A549 (cell line): ENCODE data around the gene SYCP2. TPM values are rescaled to one million over a fixed set of nuclear protein-coding genes. Genes with fewer than 3 reads are reported as not detected.

Experiments
- ATAC-seq, 2 experiments: fragments of 200-7000 bp in 1 of 2; fragments of >200 bp in 1 of 2; cut with Nextera tagmentation in 1 of 2; cut with Tn5 transposase in 1 of 2; 3 replicates each; pipeline versions ENCODE4 v1.8.0 to v1.9.1; 2018 to 2020; ENCODE audit warnings: mild to moderate bottlenecking in 1 of 2, moderate library complexity in 1 of 2
- CTCF ChIA-PET: fragments of 300-600 bp; sonication (Branson Sonifier 250); formaldehyde crosslinking; extraction: SDS; loops from one replicate; lab custom pipeline; 2021; ENCODE audit warnings: antibody characterized with exemption, inconsistent platforms; lab: Yijun Ruan, JAX
- POLR2A ChIA-PET: fragments of 350-600 bp; formaldehyde crosslinking; extraction: SDS; loops from one replicate; lab custom pipeline; 2021; ENCODE audit warnings: antibody characterized with exemption, inconsistent platforms; lab: Yijun Ruan, JAX
- DNase-seq, 2 experiments: peaks; one replicate each; pipeline versions ENCODE4 v3.0.0 to v3.0.0-alpha.2; 2011 to 2016; ENCODE audit warnings: low read depth in 1 of 2, low spot score in 1 of 2
- FAIRE-seq: peaks from 2 replicates; lab custom pipeline; 2011; peaks lifted over from hg19 to GRCh38; lab: Jason Lieb, UNC
- H3K27ac ChIP-seq, 2 experiments: fragments of >200 bp; sonication (Bioruptor Twin); formaldehyde crosslinking; 3 replicates each; pipeline ENCODE4 v1.5.1; 2016 to 2017
- H3K4me1 ChIP-seq: fragments of >200 bp; sonication (Bioruptor Twin); formaldehyde crosslinking; 3 replicates; pipeline ENCODE4 v1.6.1; 2016
- H3K4me2 ChIP-seq: fragments of >200 bp; sonication (Bioruptor Twin); formaldehyde crosslinking; 3 replicates; pipeline ENCODE4 v1.6.1; 2016
- H3K4me3 ChIP-seq: fragments of >200 bp; sonication (Bioruptor Twin); formaldehyde crosslinking; 3 replicates; pipeline ENCODE4 v1.5.1; 2016
- H3K9me3 ChIP-seq: fragments of >200 bp; sonication (Bioruptor Twin); formaldehyde crosslinking; 3 replicates; pipeline ENCODE4 v1.6.1; 2016
- BCL3 ChIP-seq: fragments of >200 bp; sonication (Bioruptor Twin); formaldehyde crosslinking; IDR thresholded peaks from 3 replicates; pipeline ENCODE4 v1.6.1; 2016
- CHD2 ChIP-seq: fragments of 150-350 bp; IDR thresholded peaks from 2 replicates; pipeline ENCODE4 v1.6.1; 2014; ENCODE audit warnings: low read length; ENCODE audit not compliant: partially characterized antibody
- CTCF ChIP-seq: fragments of >200 bp; sonication (Bioruptor Twin); formaldehyde crosslinking; IDR thresholded peaks from 3 replicates; pipeline ENCODE4 v1.5.1; 2016
- E2F6 ChIP-seq: IDR thresholded peaks from 2 replicates; pipeline ENCODE4 v1.6.1; 2012; ENCODE audit warnings: low read depth, borderline replicate concordance
- EHMT2 ChIP-seq: fragments of 200-600 bp; sonication (generic); IDR thresholded peaks from 2 replicates; pipeline ENCODE4 v1.6.1; 2016; ENCODE audit warnings: antibody characterized with exemption, low read depth, mild to moderate bottlenecking, moderate library complexity
- EP300 ChIP-seq, 2 experiments: fragments of >200 bp; sonication (Bioruptor Twin); formaldehyde crosslinking; IDR thresholded peaks; 2 replicates in 1 of 2; 3 replicates in 1 of 2; pipeline ENCODE4 v1.6.1; 2016 to 2017
- FOSB ChIP-seq: fragments of 250-450 bp; sonication (Bioruptor Pico); IDR thresholded peaks from 2 replicates; pipeline ENCODE4 v1.5.0; 2020; ENCODE audit warnings: mild to moderate bottlenecking, moderate library complexity
- HES2 ChIP-seq: fragments of >200 bp; sonication (Bioruptor Twin); formaldehyde crosslinking; IDR thresholded peaks from 2 replicates; pipeline ENCODE4 v1.6.1; 2016
- HMGXB4 ChIP-seq: fragments of 250-450 bp; sonication (Bioruptor Pico); IDR thresholded peaks from 2 replicates; pipeline ENCODE4 v1.5.0; 2021; ENCODE audit warnings: mild to moderate bottlenecking, moderate library complexity, borderline replicate concordance
- JUNB ChIP-seq: fragments of >200 bp; sonication (Bioruptor Twin); formaldehyde crosslinking; IDR thresholded peaks from 2 replicates; pipeline ENCODE4 v1.6.1; 2016
- KDM1A ChIP-seq: fragments of 200-600 bp; sonication (generic); IDR thresholded peaks from 2 replicates; pipeline ENCODE4 v1.6.1; 2016; ENCODE audit warnings: low read depth, mild to moderate bottlenecking
- MAZ ChIP-seq: fragments of 150-350 bp; IDR thresholded peaks from 2 replicates; pipeline ENCODE4 v1.6.1; 2014; ENCODE audit warnings: antibody characterized with exemption, low read depth, low read length, borderline replicate concordance
- NPAS2 ChIP-seq: fragments of 250-450 bp; sonication (Bioruptor Pico); IDR thresholded peaks from 2 replicates; pipeline ENCODE4 v1.8.0; 2022; ENCODE audit warnings: mild to moderate bottlenecking, moderate library complexity, borderline replicate concordance
- NR3C1 ChIP-seq: fragments of >200 bp; sonication (Bioruptor Twin); formaldehyde crosslinking; IDR thresholded peaks from 3 replicates; pipeline ENCODE4 v1.6.1; 2017
- POLR2A ChIP-seq: IDR thresholded peaks from 2 replicates; pipeline ENCODE4 v1.6.1; 2012; ENCODE audit warnings: mild to moderate bottlenecking, low read length
- POLR2AphosphoS2 ChIP-seq: conservative IDR thresholded peaks from 2 replicates; pipeline ENCODE4 v1.6.1; 2012; ENCODE audit warnings: low read length, improper control_type of control experiment, inconsistent platforms
- SREBF2 ChIP-seq: fragments of 450-650 bp; IDR thresholded peaks from 2 replicates; pipeline ENCODE4 v1.6.1; 2014; ENCODE audit warnings: mild to moderate bottlenecking, moderate library complexity
- TP53 ChIP-seq: fragments of 250-450 bp; sonication (Bioruptor Pico); IDR thresholded peaks from 2 replicates; pipeline ENCODE4 v1.5.0; 2021; ENCODE audit warnings: mild to moderate bottlenecking, moderate library complexity
- USF2 ChIP-seq: fragments of 450-650 bp; IDR thresholded peaks from 2 replicates; pipeline ENCODE4 v1.6.1; 2014; ENCODE audit warnings: antibody characterized with exemption
- ZNF302 ChIP-seq: fragments of 250-450 bp; sonication (Bioruptor Pico); IDR thresholded peaks from 2 replicates; pipeline ENCODE4 v1.9.0; 2021; ENCODE audit warnings: inconsistent platforms, mild to moderate bottlenecking, moderate library complexity
- WGBS: methylation state at CpG from one replicate; pipeline ENCODE4 v1.1.6; 2017; ENCODE audit errors: missing lambda C conversion rate; 5-methylcytosine and 5-hydroxymethylcytosine counted together
- polyA plus RNA-seq, 4 experiments: library from polyadenylated mRNA; depleted of rRNA in 3 of 4; stranded (reverse); fragments of >200 nt; fragmentation: RNase III in 1 of 4; extraction: RNeasy Plus Mini Kit Qiagen cat#74134 plus additional on column Dnase treatment in 1 of 4; gene quantifications; 2 replicates in 3 of 4; 3 replicates in 1 of 4; pipeline ENCODE4 v1.2.3, GENCODE V29; 2011 to 2017

SYCP2 gene
- polyA plus RNA-seq, 2 of the 4 experiments (the other 2 are of a cell fraction) = 0.52 to 2.1 TPM

GRCh38 chr20:59902470-59902869, 31.0 kb downstream of the SYCP2 start:
- 78% methylated on average over 3 of the region's 3 CpGs for WGBS
- ATAC-seq (no peak), FAIRE-seq (no peak), DNase-seq (no peak)
- ChIA-PET CTCF (interaction anchor here (2.5 kb wide), 1 partner anchor 32 kb away, joined by 7 read pairs; no protein-coding TSS in a partner anchor), POLR2A (no interaction called here)
- Histone ChIP-seq H3K27ac (no peak overlapping the region), H3K4me2 (no peak overlapping the region), H3K4me3 (no peak overlapping the region), H3K9me3 (no peaks in the 10 kb centered on the region), H3K4me1 (no peaks in the 10 kb centered on the region)
- no peak for TF ChIP-seq KDM1A
- TF ChIP-seq CHD2 = no peak
- TF ChIP-seq HMGXB4 = no peak
- TF ChIP-seq JUNB = no peak
- TF ChIP-seq MAZ = no peak
- TF ChIP-seq NPAS2 (CRISPR knock-in tag) = no peak
- TF ChIP-seq POLR2AphosphoS2 = no peak
- no peak for TF ChIP-seq NR3C1
- TF ChIP-seq USF2 = no peak
- no peak for TF ChIP-seq SREBF2
- no peak for TF ChIP-seq TP53
- no peak for TF ChIP-seq ZNF302 (CRISPR knock-in tag)
- no peak for TF ChIP-seq FOSB (CRISPR knock-in tag)
- no peak for TF ChIP-seq EHMT2
- no peak for TF ChIP-seq HES2

- no peak for DNase-seq
- ChIA-PET CTCF (interaction anchor here (0.5 kb wide), 1 partner anchor 637 kb away, joined by 3 read pairs; no protein-coding TSS in a partner anchor), POLR2A (no interaction called here)
- H3K27ac ChIP-seq = no peak overlapping the region
- H3K4me2 ChIP-seq = no peak overlapping the region
- TF ChIP-seq POLR2AphosphoS2 = no peak
- TF ChIP-seq POLR2A = no peak
- no peak for TF ChIP-seq BCL3
- no peak for TF ChIP-seq E2F6
- TF ChIP-seq SREBF2 = no peak
- TF ChIP-seq CTCF = no peak
- no peak for TF ChIP-seq EP300 (IDR thresholded peaks at IDR 0.05)
- FAIRE-seq = no peak
- H3K9me3 ChIP-seq = no peaks in the 10 kb centered on the region
- no peaks in the 10 kb centered on the region for H3K4me1 ChIP-seq
- H3K4me3 ChIP-seq = no peak overlapping the region
- no peak for ATAC-seq
- 52% methylated on average over 1 of the region's 1 CpG for WGBS
These were observed 37.5 kb downstream of the SYCP2 start for GRCh38 chr20:59895908-59896307.
